Stimulated activated CD4-positive, alpha-beta T cell treated with anti-CD3 and anti-CD28 coated beads, Interleukin-2, amount 100 ng/mL, for 24 hours (primary cell): Measurements from ENCODE around the gene ATP6V1B1.

Experiments
- DNase-seq, 2 donors: peaks; one replicate each; pipeline ENCODE4 v3.0.0-alpha.2; 2020

The ATP6V1B1 gene

DNA sequence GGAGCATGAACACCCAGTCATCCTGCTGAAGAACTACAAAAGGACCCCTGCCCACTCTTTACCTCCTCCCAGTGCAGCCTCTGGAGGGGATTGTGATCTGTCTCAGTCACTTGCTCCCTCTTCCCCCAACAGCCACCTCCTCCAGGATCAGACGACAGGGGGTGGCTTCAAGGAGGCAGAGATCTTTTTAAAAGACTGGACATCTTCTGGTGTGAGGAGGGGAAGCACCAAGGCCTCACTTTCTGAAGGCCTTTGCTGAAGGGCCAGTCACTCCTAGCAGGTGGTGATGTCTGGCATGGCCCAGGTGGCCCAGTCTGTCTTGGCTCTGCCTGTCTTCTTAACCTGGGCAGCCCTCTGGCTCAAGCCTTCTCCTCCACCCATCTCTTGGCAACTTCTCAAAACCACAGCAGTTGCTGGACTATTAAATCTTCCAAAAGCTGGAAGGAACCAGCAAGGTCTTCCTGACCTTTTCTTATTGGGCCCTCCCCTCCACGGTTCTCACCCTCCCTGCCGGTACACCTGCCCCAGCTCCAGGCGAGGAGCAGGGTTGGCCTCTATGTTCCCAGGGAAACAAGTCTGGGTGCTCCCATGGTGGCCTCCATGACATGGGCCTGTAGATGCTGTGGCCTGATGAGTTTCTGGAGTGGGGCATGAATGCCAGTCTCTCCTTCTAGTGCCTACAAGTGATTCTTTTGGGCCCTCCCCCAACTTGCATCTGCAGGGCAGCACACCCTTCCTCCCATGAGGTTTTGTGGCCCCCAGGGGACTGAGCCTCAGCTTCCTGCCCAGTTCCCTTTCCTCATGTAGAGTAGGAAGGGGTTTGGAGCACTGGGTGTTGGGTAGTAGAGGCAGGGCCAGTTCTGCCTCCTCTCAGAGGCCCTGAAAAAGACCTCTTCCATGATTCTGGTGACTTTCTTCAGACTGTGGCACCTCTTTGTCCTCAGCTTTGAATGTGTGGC lies 5.0 kb upstream of the ATP6V1B1 start:
- peak in 1 of 2 donors; percentile 5 for DNase-seq

DNA sequence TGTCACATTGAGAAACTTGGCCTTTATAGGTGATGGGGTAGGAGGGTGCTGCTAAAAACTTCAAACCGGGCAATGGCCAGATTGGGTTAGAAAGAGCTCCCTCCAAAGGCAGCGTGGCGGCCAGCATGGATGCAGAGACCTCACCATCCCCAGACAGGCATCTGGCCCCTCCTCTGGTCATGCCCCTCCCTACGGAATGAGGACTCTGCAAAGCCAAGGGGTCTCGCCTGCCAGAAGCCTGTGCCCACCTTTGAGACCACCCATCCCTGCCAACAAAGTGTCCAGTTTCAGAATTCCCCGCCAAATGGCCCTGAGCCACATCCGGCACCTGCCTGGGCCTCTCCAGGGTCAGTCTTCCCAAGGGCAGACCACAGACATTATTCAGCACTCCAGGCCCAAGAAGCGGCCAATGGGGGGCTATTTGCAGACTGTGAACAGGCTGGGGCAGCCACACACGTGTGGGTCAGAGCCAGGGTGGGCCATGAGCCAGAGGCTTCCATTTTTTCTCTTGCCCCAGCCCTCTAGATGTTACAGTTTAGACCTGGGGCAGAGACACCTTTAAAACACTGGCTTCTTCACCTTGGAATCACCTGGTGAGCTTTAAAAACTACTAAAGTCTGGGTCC lies 4.2 kb upstream of the ATP6V1B1 start:
- DNase-seq, result peak in 1 of 2 donors; percentile 9

DNA sequence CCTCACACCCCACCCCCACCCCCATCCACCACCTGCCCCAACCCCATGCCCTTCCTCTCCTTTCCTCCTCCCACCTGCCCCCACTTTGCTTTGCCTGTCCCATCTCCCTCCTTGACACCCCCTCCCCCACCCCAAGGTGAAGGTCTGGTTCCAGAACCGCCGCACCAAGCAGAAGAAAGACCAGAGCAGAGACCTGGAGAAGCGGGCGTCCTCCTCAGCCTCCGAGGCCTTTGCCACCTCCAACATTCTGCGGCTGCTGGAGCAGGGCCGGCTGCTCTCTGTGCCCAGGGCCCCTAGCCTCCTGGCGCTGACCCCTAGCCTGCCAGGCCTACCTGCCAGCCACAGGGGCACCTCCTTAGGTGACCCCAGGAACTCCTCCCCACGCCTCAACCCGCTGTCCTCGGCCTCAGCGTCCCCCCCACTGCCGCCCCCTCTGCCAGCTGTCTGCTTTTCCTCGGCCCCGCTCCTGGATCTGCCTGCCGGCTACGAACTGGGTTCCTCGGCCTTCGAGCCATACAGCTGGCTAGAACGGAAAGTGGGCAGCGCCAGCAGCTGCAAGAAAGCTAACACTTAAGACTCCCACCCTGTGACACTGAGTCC lies 3.0 kb upstream of the ATP6V1B1 start:
- DNase-seq, result no peak

DNA sequence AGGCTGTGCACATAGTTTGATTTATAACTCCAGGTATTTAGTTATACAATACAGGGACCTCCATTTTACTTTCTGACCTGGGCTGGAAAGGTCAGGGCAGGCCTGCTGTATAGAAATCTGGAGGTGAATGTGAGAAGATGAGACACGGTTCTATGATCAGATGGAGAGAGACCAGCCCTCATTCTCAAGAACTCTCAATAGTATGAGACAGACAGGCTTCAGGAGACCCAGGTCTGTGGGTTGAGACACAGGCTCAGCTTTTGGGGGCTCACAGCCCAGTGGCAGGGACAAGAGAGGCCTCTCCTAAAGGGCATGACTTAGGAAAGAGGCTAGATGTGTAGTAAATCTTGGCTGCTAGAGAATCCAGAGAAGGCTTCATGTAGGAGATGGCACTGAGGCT lies 719 bp upstream of the ATP6V1B1 start:
- peak in 1 of 2 donors; percentile 6 for DNase-seq

DNA sequence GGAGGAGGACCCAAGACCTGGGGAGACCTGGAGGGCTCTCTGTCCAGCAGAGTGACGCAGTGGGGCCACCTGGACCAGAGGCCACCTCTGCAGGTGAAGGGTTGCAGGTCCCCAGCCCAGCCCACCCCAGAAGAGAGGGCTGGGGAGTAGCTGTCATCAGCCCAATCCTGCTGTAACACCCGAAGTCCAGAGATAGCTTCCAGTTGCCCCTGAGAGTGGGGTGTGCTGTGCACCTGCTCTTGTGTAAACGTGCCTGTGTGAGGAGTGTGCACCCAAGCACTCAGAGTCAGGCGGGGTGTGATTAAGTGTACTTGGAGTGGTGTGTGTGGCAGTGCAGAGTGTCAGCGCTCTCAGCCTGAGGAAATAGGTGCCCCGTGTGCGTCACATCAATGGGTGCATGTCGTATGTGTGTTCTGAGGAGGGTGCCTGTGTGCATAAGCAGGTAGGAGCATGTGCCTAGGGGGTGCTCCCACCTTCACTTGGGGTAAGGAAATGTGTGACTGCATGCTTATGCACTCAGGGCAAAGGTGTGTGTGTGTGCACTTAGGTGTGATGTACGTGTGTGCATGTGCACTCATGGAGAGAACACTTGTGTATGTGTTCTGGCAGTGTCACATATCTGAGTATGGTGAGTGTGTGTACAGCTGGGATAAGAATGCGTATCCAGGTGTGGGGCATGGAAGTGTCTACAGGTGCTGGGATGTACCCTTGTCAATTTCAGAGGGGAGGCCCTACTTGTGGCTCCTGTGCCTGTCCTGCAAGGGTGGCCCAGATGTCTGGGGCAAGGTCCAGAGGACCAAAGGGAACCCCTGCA lies 672 bp downstream of the ATP6V1B1 start:
- no peak for DNase-seq

DNA sequence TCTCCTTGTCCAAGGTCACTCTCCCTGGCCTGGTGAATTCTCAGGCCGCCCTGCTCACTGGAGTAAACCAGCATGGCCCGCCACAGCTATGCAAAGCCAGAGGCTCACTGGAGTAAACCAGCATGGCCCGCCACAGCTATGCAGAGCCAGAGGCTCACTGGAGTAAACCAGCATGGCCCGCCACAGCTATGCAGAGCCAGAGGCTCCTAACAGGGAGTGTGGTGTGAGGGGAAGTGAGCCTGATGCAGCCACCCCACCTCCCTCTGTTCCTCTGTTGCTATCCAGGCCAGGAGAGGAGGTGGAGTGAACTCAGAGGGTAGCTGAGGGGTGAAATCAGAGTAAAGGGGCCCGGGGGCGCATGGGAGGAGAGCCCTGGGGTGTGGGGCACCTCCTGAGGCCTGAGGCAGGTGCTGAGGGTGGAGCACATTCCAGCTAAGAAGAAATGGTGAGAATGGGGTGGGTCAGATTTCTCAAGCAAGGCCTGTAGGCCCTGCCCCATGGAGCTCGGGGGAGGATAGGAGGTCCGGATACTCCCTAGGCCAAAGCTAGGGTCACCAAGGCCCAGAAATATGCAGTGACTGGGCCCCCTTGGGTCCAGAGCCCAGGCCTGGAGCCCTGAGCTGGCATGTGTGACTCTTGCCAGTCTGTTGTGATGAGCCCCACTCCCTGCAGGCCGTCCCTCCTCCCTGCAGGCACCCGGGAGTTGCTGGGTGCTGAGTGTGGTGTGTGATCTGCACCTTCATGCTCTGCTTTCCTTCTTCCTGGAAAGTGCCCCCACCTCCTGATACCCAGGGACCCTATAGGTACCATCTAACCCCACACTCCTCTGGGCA lies 1.5 kb downstream of the ATP6V1B1 start:
- DNase-seq, result no peak

DNA sequence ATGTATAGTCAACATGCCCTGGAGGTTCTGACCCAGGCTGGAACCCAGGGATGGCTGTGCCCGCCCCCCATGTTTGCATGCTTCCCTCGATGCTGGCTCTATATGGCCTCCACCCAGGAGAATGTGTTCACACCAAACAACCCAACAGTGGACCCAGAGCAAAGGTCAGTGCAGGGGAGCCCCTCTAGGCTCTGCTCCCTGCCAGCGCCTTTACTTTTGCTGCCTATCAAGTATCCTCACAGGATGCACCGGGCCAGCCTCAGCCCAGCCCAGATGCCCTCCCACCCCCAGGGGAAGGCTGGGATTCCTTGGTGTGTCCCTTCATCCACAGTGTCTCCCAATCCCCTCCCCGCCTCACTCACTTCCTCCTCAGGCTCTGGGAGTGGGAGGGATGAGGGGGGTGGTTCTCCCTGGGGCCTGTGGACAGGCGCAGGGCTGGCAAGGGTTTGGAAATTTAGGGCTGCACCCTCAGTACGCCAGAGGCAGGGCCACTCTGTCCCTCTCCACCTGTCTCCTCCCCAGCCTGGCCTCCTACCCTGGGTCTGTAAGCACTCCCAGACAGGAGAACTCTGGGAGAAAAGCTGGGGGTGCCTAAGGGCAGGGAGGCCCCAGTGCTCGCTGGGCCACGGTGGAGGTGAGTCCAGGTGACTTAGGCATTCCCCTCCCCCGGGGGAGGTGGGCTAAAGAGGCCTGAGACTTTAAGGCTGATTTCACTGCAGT lies 2.3 kb downstream of the ATP6V1B1 start:
- no peak for DNase-seq

DNA sequence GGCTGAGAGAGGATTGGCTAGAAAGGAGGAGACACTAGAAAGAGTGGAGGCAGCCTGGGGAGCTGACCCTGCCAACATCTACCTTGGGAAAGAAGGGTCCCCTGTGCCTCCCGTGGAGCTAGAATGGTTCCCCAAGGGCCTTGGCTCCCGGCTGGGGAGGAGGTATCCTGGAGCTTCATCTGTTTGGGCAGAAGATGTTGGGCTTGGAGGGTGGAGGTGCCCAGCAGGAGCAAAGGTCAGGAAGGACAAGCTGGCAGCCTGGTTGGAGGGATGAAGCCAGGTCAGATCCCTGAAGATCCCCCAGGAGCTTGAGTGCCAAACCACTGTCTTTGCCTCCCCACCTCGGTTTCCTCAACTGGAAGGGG lies 2.9 kb downstream of the ATP6V1B1 start:
- no peak for DNase-seq

DNA sequence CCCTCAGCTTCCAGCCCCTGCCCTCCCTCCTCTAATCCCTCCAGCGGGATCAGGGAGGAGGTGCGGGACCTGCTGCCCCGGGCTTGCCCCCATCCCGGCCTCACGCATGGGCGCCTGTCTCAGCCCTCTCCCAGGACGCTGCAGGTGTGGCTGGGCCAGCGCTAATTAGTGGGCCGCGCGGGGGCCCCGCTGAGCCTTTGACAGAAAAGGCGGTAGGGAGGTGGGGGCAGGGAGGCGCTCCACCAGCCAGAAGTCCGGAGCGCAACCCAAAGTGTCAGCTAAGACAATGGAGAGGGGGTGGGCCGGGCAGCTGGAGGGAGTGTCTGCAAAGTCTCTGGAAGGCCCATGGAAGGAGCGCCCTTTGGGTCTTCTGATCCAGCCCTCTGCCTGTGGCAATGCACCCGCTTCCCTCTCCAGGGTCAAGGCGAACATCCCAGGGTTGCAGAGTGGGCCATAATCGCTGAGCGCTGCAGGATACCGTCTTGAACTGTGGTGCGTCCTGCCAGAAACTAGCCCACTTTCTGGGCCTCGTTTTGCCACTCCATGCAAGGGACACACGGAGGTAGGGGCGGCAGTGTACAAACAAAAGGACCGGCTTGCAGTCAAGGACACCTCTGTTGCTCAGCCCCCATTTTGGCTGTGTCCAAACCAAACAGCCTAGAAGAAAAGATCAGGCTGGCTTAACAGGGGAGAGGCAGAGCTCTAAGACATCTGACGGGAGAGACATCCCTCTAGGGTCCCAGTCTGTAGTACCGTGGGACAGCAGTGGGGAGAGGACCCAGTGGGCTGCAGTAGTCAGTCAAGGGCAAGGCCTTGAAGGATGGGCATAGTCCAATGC lies 3.5 kb downstream of the ATP6V1B1 start:
- no peak for DNase-seq

DNA sequence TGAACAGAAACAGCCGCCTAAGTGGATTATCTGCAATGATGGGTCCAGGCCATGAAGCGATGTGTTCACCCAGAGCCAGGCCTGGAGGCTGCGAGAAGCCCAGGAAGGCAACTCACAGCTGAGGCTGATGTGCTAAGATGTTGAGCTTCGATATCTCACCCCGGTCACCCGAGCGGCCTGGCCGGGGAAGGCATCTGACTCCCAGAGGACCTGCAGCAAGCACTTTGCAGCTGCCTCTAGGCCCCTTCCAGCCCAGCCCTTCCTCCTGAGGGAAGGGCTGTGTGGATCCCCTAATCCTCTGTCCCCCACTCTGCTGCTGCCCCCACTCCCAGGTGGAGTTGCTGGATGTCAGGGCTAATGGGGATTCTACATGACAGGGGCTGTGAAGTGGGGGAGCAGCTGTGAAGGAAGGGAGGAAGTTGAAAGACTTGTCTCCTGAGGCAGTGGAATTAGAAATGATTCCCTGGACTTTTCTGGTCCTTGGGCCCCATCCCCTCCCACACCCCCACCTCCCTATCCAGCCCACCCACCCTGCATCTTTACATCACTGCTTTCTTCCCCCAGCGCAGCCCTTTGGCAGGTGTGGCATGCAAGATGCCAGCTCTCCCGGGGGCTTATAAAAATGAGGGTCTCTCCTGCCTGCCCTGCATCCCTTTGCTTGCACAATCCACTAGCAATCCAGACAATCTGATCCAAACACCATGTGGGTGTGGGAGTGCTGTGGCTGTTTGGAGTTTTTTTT lies 4.3 kb downstream of the ATP6V1B1 start:
- DNase-seq, result no peak

DNA sequence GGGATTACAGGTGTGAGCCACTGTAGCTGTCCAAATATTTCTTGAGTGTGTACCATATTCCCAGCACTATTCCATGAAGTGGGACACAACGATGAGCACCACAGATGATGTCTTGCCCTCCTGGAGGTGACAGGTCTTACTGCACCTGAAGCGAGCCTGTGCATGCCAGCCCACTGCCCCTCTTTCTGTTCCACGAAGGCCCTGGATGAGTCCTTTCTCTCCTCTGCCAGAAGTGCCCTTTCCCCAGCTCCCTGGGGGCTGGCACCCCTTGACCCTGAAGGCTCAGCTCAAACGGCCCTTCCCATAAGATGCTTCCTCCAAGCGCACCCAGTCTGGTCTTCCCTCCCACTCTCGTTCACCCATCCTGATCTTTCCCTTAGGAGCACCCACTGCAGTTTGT lies 5.5 kb downstream of the ATP6V1B1 start:
- DNase-seq, result no peak

DNA sequence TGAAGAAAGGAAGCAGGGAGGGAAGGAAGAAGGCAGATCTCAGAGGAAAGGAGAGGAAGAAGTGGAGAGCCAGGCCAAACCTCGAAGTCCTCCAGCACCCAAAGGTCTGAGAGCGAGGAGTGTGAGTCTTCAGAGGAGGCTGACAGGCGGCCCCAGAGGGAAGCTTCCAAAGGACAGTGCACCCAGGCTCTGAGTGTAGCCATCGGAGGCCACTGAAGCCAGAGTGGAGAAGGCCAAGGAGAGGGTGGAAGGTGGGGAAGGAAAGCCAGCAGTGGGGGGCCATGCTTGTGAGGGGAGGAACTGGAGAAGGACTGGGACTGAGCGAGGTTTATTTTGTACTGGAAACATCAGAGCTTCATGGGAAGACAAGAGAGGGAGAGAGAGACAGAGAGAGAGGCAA lies 6.0 kb downstream of the ATP6V1B1 start:
- DNase-seq, result no peak

DNA sequence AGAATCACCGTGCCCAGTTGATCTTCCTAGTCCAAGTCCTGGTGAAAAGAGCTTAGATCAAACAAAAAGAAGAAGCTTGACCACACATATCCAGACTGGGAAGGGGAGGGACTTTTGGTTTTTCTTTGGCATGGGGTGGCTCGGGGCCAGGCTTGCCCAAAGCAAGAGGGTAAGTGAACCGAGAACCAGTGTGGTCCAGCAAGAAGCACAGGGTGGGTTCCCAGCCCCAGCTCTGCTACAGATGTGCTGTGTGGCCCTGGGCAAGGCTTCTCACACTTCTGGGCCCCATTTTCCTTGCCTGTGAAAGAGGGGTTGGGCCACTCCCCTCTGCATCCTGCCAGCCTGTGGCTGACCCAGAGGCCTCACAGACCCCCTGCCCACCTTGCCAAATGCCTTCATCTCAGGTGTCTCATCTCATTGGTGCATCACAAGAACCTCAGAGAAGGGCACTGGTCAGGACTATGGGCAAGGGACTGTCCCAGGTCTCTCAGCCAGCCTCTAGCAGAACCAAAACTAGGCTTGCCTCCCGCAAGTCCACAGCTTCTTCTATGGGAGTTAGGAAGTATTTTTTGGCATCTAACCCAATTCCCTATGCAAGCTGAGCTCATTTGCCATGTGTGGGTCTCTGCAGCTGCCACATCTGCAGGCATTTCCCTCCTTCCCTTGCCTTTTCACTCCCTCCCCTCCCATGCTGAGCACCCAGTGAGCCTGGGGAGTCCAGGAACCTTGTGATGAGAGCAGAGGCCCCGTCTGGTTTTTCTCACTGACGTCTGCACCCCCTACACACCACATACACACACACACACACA lies 6.9 kb downstream of the ATP6V1B1 start:
- no peak for DNase-seq

DNA sequence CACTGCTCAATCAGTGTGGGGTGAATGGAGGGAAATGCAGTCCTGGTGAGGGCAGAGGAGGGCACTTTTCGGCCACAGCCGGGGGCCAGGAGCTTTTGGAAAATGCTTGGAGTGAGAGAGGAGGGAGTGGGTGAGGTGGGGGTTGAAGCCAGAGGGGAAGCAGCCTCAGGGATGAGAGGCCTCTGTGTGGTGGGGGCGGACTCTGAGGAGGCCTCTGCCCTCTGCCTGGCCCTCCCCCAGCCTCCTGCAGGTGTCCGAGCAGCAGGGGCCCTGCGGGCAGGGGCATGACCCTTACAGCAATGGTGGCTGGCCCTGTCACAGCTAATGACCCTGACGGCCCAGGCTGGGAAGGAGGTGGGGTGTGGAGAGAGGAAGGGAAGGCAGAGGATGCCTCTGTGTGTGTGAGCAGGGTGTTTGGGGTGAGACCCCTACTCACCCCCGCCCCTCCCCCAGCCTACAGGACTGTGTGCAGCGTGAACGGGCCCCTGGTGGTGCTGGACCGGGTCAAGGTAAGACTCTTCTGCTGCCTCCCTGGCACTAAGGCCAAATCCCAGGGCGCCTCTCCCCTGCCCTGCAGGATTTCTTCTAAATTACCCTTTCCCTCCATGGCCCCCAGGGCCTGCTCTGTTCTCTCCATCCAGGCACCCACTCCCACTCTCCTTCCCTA lies 7.6 kb downstream of the ATP6V1B1 start:
- DNase-seq, result no peak

DNA sequence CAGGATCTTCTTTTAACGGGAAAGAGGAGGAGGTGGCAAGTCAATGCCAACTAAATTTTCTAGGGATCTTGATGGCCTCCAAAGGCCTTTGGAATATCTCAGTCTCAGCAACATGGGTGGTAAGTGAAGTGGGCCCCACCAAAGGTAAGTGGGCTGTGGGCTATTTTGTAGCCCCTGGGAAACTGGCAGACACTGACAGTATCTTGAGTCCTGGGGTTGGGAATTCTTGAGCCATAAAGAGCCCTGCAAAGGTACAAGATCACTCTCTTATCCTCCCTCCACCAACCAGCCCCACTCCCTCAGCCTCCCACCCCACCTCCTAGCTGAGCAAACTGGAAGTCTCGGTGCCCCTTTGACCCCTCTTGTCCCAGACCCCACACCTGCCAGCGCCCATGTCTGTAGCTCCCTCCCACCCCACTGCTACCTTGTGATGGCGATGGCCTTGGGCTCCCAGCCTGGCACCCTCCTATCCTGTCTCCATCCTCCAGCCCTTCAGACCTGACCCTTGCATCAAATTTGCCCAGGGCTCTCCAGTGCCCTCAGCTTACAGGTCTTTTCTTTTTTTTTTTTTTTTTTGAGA lies 8.5 kb downstream of the ATP6V1B1 start:
- DNase-seq, result no peak

DNA sequence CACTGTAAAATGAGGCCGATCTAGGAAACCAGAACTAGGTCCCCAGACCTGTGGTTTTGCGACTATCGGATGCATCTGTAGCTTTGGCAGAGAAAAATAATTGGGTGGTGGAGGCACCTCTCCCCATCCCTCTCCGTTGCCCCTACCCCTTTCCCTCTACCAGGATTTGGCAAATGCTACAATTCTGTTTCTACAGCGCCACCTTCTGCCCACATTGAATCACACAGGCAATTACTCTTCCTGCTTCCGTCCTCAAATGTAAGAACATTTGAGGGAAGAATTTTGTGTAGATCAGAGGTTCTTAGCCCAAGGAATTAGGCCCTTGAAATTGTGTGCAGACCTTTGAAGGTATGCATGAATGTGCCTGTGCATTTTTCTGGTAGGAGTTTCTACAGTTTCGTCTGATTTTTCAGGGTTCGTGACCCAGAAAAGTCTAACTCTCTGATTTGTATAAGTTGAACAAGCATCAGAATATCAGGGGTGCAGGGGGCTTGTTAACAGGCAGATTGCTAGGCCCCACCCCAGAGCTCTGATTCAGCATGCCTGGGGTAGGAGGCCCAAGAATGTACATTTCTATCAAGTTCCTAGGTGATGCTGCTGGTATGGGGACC lies 11.2 kb downstream of the ATP6V1B1 start:
- peak; percentile 62 to 63 for DNase-seq

DNA sequence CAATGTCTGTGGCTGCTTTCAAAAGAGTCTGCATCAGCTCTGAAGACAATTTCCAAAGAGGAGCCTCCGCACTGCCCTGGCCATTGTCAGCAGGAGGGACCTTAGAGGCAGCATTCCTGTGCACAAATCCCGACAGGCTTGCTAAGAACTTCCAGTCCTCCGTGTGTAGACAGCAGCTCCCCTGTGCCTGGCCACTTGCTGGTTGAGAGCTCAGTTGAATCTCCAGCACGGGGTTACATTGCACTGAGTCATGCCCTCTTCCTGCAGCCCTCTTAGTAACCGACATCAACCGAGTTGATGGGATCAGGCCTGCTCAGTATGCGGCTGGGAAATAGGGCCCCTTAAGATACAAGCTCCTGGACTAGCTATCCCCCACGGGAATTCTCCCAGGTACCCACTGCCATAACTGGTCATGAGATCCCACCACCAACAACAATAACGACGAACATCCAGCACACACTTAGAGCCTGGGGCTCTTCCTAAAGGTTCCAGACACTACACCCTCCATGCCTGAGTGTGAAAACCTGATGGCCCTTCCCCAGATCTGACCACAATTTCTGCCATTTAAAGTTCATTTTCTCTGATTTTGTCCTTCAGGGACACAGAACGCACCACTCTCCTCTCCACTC lies 12.0 kb downstream of the ATP6V1B1 start:
- DNase-seq, result no peak
